Measurements from ENCODE around the gene CYB5D1.

CYB5D1 gene

GRCh38 chr17:7822126-7822525 lies 35.7 kb upstream of the CYB5D1 start:
- H3K4me3 ChIP-seq (ENCODE audit: low read depth, low read length), result no peak overlapping the region
- DNase-seq (ENCODE audit: low read depth), result no peak
- TF ChIP-seq CTCF (IDR thresholded peaks at IDR 0.05; ENCODE audit: low read depth, low read length) (no peak), POLR2A (IDR thresholded peaks at IDR 0.05; ENCODE audit: extremely low read depth, insufficient read length) (no peak), MYC (IDR thresholded peaks at IDR 0.05; ENCODE audit: low read depth, low read length) (no peak)
- TF ChIP-seq, protein P1, sequence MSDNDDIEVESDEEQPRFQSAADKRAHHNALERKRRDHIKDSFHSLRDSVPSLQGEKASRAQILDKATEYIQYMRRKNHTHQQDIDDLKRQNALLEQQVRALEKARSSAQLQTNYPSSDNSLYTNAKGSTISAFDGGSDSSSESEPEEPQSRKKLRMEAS (IDR thresholded peaks at IDR 0.05; ENCODE audit: low read depth, low read length), result no peak

GRCh38 chr17:7823581-7824001 lies 34.2 kb upstream of the CYB5D1 start:
- TF ChIP-seq MYC (IDR thresholded peaks at IDR 0.05; ENCODE audit: low read depth, low read length) (no peak), CTCF (IDR thresholded peaks at IDR 0.05; ENCODE audit: low read depth, low read length) (no peak), POLR2A (IDR thresholded peaks at IDR 0.05; ENCODE audit: extremely low read depth, insufficient read length) (no peak)
- TF ChIP-seq, protein P1 (IDR thresholded peaks at IDR 0.05; ENCODE audit: low read depth, low read length), result no peak
- no peak for DNase-seq (ENCODE audit: low read depth)
- H3K4me3 ChIP-seq (ENCODE audit: low read depth, low read length), result no peak overlapping the region

DNA sequence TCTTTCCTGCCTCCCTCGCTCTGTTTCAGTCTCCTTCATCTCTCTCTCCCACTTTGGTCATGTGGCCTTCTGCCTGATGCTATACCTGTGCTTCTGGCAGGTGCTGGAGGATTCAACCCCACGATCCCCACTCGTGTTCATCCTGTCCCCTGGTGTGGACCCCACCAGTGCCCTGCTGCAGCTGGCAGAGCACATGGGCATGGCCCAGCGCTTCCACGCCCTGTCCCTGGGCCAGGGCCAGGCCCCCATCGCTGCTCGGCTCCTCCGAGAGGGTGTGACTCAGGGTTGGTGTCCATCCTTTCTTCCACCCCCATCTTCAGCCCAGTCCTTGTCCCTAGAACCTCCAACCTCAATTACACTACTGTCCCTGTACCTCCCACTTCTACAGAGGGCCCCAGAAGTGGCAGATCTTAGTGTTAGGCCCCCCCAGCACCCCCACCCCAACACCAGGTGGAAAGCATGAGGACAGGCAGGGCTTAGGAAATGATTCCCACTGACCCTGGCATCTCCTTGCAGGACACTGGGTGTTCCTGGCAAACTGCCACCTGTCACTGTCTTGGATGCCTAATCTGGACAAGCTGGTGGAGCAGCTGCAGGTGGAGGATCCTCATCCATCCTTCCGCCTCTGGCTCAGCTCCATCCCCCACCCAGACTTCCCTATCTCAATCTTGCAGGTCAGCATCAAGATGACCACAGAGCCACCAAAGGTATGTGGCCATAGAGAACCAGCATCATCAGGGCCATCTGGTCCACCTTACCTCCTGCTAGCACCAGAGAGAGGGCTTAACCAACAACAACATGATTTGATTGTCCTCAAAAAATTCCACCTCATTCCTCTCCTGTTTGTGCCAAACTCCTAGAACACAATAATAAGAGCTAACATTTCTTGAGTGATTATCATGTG lies 33.5 kb upstream of the CYB5D1 start:
- H3K4me3 ChIP-seq (ENCODE audit: low read depth, low read length), result no peak overlapping the region
- TF ChIP-seq CTCF (IDR thresholded peaks at IDR 0.05; ENCODE audit: low read depth, low read length) (no peak), MYC (IDR thresholded peaks at IDR 0.05; ENCODE audit: low read depth, low read length) (no peak), POLR2A (IDR thresholded peaks at IDR 0.05; ENCODE audit: extremely low read depth, insufficient read length) (no peak)
- TF ChIP-seq, protein P1 (IDR thresholded peaks at IDR 0.05; ENCODE audit: low read depth, low read length), result no peak
- DNase-seq (ENCODE audit: low read depth), result no peak

GRCh38 chr17:7825206-7825990 lies 32.4 kb upstream of the CYB5D1 start:
- TF ChIP-seq POLR2A (IDR thresholded peaks at IDR 0.05; ENCODE audit: extremely low read depth, insufficient read length), result no peak
- TF ChIP-seq, protein P1 (IDR thresholded peaks at IDR 0.05; ENCODE audit: low read depth, low read length), result peak; percentile 53
- peak; percentile 21 for DNase-seq (ENCODE audit: low read depth)
- no peak overlapping the region for H3K4me3 ChIP-seq (ENCODE audit: low read depth, low read length)

DNA sequence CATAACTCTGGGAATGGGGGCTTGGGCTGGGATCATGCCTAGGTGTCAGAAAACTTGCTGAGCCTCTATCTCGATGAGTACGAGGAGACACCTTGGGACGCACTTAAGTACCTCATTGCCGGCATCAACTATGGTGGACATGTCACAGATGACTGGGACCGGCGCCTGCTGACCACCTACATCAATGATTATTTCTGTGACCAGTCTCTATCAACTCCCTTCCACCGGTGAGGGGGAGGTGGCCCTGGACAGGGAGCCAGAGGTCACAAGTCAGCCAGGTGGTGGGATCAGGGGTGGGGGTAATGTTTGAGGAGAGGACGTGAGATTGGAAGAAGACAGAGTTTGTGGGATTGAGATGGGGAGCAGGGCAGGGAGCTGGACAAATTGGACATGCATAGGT lies 27.2 kb upstream of the CYB5D1 start:
- no peak for DNase-seq (ENCODE audit: low read depth)
- no peak for TF ChIP-seq MYC (IDR thresholded peaks at IDR 0.05; ENCODE audit: low read depth, low read length)
- TF ChIP-seq, protein P1 (IDR thresholded peaks at IDR 0.05; ENCODE audit: low read depth, low read length), result no peak
- no peak overlapping the region for H3K4me3 ChIP-seq (ENCODE audit: low read depth, low read length)

DNA sequence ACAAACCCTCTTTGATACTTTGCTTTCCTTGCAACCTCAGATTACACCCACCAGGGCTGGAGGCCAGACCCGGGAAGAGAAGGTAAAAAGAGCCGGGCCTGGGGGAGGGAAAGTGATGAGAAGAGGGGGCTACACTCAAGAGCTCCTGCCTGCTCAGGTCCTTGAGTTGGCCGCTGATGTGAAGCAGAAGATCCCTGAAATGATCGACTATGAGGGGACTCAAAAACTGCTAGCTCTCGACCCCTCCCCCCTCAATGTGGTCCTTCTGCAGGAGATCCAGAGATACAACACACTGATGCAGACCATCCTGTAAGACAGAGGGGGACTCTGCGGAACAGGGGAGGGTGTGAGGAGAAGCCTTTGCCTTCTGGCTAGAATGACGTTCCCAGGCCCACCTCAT lies 26.6 kb upstream of the CYB5D1 start:
- no peak for DNase-seq (ENCODE audit: low read depth)
- no peak for TF ChIP-seq MYC (IDR thresholded peaks at IDR 0.05; ENCODE audit: low read depth, low read length)
- TF ChIP-seq POLR2A (IDR thresholded peaks at IDR 0.05; ENCODE audit: extremely low read depth, insufficient read length), result no peak
- TF ChIP-seq, protein P1 (IDR thresholded peaks at IDR 0.05; ENCODE audit: low read depth, low read length), result no peak
- no peak for TF ChIP-seq CTCF (IDR thresholded peaks at IDR 0.05; ENCODE audit: low read depth, low read length)

More for the DNA sequence above, 26.6 kb upstream of the CYB5D1 start:
- no peak overlapping the region for H3K4me3 ChIP-seq (ENCODE audit: low read depth, low read length)

Measured in NB4 (cell line).